GM10266 (cell line): Measurements from ENCODE around the gene HDAC10.

Source experiments
- DNase-seq: peaks from one replicate; pipeline ENCODE4 v3.0.0; 2012; ENCODE audit errors: extremely low spot score
- TF ChIP-seq, protein P1 (sequence below): IDR thresholded peaks from 2 replicates; pipeline ENCODE4 v1.5.1; 2012; ENCODE audit warnings: mild to moderate bottlenecking, low read depth; ENCODE audit not compliant: control insufficient read depth, insufficient read depth; ENCODE audit errors: missing control alignments

Gene HDAC10

DNA sequence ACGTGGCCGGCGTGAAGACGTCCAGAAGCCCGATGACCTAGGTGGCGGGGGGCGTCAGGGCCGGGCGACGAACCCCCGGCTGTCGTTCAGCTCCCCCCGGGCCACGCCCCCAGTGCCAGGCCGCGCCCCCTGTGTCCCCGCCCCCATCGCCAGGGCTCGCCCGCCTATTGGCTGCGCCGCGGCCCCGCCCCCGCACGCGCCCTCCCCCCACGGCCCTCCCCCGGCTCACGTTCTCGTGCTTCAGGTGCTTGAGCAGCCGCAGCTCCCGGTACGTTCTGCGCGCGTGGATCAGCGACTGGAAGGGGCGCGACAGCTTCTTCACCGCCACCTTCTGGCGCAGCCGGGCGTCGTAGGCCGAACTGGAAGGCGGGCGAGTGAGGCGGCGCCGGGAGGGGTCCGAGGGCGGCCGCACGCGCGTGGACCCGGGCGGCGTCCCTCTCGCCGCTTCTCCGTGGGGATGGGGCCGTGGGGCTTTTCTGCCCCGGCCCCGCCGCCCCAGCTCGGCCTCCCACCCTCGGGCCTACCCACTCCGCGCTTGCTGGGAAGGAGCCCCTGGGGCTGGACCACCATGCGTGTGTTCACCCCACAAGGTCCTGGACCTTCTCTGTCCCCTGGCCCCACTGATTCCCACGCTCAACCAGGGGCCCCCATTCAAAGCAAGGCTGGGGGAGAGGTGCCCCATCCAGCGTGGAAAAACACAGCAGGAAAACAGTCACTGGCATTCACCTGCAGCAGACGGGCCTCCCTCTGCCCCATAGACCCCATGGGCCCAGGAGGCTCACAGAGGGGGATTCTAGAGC lies 16.7 kb upstream of the HDAC10 start:
- DNase-seq: peak; percentile 79
- TF ChIP-seq, protein P1, sequence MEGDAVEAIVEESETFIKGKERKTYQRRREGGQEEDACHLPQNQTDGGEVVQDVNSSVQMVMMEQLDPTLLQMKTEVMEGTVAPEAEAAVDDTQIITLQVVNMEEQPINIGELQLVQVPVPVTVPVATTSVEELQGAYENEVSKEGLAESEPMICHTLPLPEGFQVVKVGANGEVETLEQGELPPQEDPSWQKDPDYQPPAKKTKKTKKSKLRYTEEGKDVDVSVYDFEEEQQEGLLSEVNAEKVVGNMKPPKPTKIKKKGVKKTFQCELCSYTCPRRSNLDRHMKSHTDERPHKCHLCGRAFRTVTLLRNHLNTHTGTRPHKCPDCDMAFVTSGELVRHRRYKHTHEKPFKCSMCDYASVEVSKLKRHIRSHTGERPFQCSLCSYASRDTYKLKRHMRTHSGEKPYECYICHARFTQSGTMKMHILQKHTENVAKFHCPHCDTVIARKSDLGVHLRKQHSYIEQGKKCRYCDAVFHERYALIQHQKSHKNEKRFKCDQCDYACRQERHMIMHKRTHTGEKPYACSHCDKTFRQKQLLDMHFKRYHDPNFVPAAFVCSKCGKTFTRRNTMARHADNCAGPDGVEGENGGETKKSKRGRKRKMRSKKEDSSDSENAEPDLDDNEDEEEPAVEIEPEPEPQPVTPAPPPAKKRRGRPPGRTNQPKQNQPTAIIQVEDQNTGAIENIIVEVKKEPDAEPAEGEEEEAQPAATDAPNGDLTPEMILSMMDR: peak; percentile 48

DNA sequence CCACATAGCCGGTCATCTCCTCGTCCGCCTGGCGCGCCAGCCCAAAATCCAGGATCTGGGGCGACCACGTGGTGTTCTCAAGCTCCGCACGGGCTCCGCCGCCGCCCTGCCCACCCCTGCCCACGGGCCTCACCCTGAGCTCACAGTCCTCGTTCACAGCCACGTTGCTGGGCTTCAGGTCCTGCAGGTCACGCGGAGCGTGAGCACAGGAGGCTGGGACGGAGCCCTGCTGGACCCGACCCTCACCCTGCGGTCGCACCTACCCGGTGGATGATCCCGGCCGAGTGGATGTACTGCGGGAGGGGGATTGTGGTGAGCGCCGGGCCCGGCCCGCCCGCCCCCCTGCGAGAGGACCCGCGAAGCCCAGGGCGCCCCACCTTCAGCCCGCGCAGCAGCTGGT lies 15.9 kb upstream of the HDAC10 start:
- DNase-seq: no peak
- TF ChIP-seq, protein P1: no peak

DNA sequence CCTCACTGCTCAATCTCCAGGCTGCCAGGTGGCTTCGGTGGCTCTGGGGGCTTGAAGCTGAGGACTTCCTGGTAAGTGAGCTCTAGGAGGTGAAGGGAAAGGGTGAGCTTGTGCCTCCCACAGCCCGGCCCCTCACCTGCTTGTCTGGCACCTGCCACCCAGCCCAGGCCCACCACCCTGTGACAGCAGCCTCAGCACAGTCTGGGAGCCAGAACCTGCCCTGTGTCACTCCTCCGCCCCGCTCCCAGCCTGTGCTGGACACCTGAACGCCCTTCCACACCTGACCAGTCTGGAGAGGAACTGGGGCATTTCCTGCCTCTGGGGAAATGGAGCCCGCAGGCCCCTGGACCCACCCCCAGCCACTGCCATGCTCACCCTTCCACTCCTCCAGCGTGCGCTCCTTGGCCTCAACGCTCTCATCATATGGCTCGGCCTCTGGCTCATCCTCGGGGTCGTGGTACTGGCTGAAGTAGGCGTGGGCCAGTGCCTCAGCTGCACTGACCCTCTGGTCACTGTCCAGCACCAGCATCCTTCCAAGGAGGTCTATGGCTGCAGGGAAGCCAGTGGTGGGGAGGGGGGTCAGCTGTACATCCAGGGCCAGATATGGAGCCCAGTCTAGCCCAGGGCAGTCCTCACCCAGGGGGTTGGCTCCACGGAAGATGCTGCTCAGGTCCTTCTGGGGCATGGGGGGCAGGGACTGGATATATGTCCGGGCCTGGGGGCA lies 14.0 kb upstream of the HDAC10 start:
- no peak for DNase-seq
- TF ChIP-seq, protein P1: no peak

DNA sequence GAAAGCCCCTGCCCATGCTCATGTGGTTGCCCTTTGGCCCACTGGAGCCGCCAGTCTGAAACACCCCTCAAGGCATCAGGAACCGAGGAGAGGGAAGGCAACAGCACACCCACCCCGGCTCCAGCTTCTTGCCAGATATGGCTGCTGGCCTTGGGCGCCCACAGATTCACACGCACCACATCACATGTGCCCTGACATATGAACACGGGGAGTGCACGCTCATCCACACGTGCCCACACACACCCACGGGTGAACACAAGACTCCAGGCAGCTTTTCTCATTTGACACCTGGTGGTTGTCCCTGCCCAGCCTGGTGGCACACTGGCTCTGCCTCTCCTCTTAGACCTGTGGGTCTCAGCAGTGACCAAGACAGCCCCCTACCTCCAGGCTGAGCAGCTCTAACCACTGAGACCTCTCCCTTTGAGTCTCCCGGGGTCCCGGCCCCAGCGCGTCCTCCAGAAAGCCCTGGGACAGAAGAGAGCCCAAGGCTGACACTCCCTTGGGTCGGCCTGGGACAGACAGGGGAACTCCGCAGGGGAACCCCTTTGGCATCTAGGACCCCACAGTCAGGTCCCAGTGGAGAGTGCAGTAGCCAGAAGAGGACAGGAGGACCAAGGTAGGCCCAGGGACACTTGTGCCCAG lies 13.2 kb upstream of the HDAC10 start:
- TF ChIP-seq, protein P1: no peak
- DNase-seq: no peak

DNA sequence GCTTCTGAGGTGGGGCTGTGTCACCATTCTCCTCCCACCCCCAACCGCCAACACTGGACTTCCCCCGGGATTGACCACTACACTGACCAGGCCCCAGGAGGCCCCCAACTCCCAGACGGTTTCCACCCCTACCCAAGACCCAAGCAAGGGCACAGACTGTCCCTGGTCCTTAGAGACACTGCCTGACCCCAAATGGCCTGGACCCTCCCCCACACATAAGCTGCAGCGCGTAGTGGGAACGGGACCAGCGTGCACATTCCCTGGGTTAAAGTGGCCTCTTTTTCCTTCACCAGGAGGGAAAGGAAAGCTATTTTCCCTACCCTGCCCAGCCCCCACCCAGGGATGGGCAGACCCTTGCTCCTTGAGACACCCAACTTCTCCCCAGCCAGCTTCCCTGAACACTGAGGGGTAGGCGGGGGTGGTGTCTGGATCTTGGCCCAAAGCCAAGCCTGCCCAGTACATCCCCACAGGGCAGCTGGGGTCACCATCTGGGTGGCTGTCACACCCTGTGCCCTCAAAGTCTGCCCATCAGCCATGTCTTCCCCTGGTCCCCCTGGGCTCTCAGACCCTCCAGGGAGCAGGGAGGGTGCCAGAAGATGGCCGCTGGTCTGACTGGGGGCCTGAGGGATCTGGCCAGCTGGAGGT lies 12.0 kb upstream of the HDAC10 start:
- TF ChIP-seq, protein P1: no peak
- no peak for DNase-seq

DNA sequence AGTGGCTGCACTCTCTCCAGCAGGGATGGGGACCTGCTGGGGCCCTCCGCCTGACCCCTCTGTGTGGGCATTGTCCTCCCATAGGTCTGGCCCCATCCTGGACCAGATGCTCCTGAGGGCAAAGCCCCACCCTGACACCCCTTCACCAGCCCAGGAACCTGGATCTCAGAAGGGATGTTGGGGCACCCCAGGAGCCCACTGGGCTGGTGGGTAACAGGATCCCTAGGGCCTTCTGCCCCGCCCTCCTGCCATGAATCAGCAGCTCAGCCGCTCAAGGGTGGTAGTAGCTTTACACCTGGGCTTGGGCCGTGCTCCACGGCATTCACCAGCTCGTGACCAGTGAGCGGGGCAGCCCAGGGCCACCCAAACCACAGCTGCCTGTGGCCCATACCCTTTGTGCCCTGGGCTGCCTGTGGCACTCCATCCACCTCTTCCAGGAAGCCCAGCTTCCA lies 11.4 kb upstream of the HDAC10 start:
- no peak for DNase-seq
- TF ChIP-seq, protein P1: no peak
